ENCODE results near the gene WNT7A. TPM values are rescaled to one million over a fixed set of nuclear protein-coding genes. Genes with fewer than 3 reads are reported as not detected.

WNT7A gene
- total RNA-seq, 1 experiment from 2014 or later, result not detected

- H3K4me1 ChIP-seq (ENCODE audit: insufficient read depth, low read length), result no peaks in the 10 kb centered on the region
- no peak overlapping the region for H4K5ac ChIP-seq (ENCODE audit: insufficient read length, low read depth, low read length)
- no peaks in the 10 kb centered on the region for H3K9me3 ChIP-seq (ENCODE audit: control insufficient read depth, low read depth, low read length)
- no peak overlapping the region for H3K23ac ChIP-seq (ENCODE audit: insufficient read length, low read depth, low read length)
- no peaks in the 10 kb centered on the region for H3K79me2 ChIP-seq (ENCODE audit: insufficient read depth, low read length)
- WGBS (ENCODE audit: extremely low coverage, insufficient read length, low lambda C conversion rate), result no CpG with 5 or more reads among the region's 16 CpGs
- H2BK12ac ChIP-seq (ENCODE audit: insufficient read length, low read depth, low read length), result no peak overlapping the region
- no peak overlapping the region for H3K4ac ChIP-seq (ENCODE audit: low read depth, low read length)
- H2BK5ac ChIP-seq (ENCODE audit: insufficient read length, low read length), result no peak overlapping the region
- no peak overlapping the region for H2AFZ ChIP-seq (ENCODE audit: low read length)
- H3K4me2 ChIP-seq (ENCODE audit: insufficient read depth, insufficient read length, low read length), result no peak overlapping the region
- H2AK5ac ChIP-seq (ENCODE audit: insufficient read length, low read length), result no peak overlapping the region
- no peak overlapping the region for H3T11ph ChIP-seq (ENCODE audit: low read length)
- Mint-ChIP-seq H3K27ac (peak overlapping the region in 2 of 3 experiments; percentile 20 to 70; a peak in 3 of 7 replicates), H3K27me3 (ENCODE audit: low read depth) (peaks cover 12% of the 10 kb centered on the region), H3K36me3 (ENCODE audit: insufficient read depth in 1 of 3, low read depth in 3 of 3) (no peaks in the 10 kb centered on the region), H3K4me1 (peaks cover 13 to 22% of the 10 kb centered on the region in 2 experiments), H3K4me3 (no peak overlapping the region), H3K9me3 (no peaks in the 10 kb centered on the region)
- H2BK15ac ChIP-seq (ENCODE audit: low read depth, low read length), result no peak overlapping the region
- H3K9ac ChIP-seq (ENCODE audit: extremely low read depth, insufficient read length, low read length), result no peak overlapping the region
- no peak overlapping the region for H3K18ac ChIP-seq (ENCODE audit: insufficient read length, low read depth, low read length)
- no peaks in the 10 kb centered on the region for H3K23me2 ChIP-seq (ENCODE audit: insufficient read length, low read depth, low read length, poor library complexity, severe bottlenecking)
- no peak overlapping the region for H4K8ac ChIP-seq (replicated peaks; ENCODE audit: insufficient read length, low read depth, low read length)
- no peak overlapping the region for H2BK120ac ChIP-seq (ENCODE audit: low read depth, low read length, poor library complexity, severe bottlenecking)
- H3K79me1 ChIP-seq (ENCODE audit: insufficient read depth, low read depth, low read length, poor library complexity, severe bottlenecking), result no peaks in the 10 kb centered on the region
- no peak for DNase-seq
- no peaks in the 10 kb centered on the region for H3K27me3 ChIP-seq (ENCODE audit: insufficient read depth, low read length)
- H3K14ac ChIP-seq (ENCODE audit: insufficient read depth, low read length), result no peak overlapping the region
- no peak overlapping the region for H2BK20ac ChIP-seq (ENCODE audit: low read depth, low read length, poor library complexity, severe bottlenecking)
- H3K56ac ChIP-seq (ENCODE audit: insufficient read length, low read depth, low read length), result no peak overlapping the region
- no peak overlapping the region for H4K91ac ChIP-seq (ENCODE audit: insufficient read length, low read depth, low read length)
- TF ChIP-seq CTCF (conservative IDR thresholded peaks at IDR 0.05), result no peak
- no peak overlapping the region for H3K27ac ChIP-seq (ENCODE audit: insufficient read length, low read depth, low read length)
- H4K20me1 ChIP-seq (ENCODE audit: control insufficient read depth, insufficient read depth, insufficient read length), result no peaks in the 10 kb centered on the region
Observed at GRCh38 chr3:13846716-13847570, 32.9 kb downstream of the WNT7A start.

Measured in H9 (cell line).